GM19240 (cell line): ENCODE measurements around the gene ZDHHC19.
A peak's percentile ranks its signal among the peaks of the same experiment; 100 is the strongest.
"Not testable (repeated sequence)": the region's sequence is repeated elsewhere in the genome, so short reads cannot be mapped to it uniquely, and the experiment has no call there.

ENCODE experiments used
- DNase-seq: peaks from one replicate; pipeline ENCODE4 v3.0.0; 2011; ENCODE audit warnings: low spot score; ENCODE audit not compliant: insufficient read length

Gene ZDHHC19

GRCh38 chr3:196179380-196180308 lies 31.6 kb downstream of the ZDHHC19 start:
- DNase-seq, result peak; percentile 65

- no peak for DNase-seq
These were observed 32.2 kb downstream of the ZDHHC19 start for GRCh38 chr3:196178993-196179379.

- DNase-seq, result no peak
These were observed 33.2 kb downstream of the ZDHHC19 start for GRCh38 chr3:196177967-196178366.

- no peak for DNase-seq
These were observed 33.6 kb downstream of the ZDHHC19 start for GRCh38 chr3:196177567-196177966.

- DNase-seq, result no peak
These were observed 35.5 kb downstream of the ZDHHC19 start for GRCh38 chr3:196175722-196176121.

GRCh38 chr3:196175116-196175625 lies 36.0 kb downstream of the ZDHHC19 start:
- DNase-seq, result no peak

- no peak for DNase-seq
These were observed 36.5 kb downstream of the ZDHHC19 start for GRCh38 chr3:196174652-196175051.

GRCh38 chr3:196170296-196170695 lies 40.9 kb downstream of the ZDHHC19 start:
- not testable (repeated sequence) for DNase-seq

- no peak for DNase-seq
These were observed 41.4 kb downstream of the ZDHHC19 start for GRCh38 chr3:196169836-196170240.

GRCh38 chr3:196168808-196169391 lies 42.3 kb downstream of the ZDHHC19 start:
- no peak for DNase-seq

GRCh38 chr3:196166741-196167140 lies 44.5 kb downstream of the ZDHHC19 start:
- DNase-seq, result no peak

- DNase-seq, result no peak
These were observed 45.4 kb downstream of the ZDHHC19 start for GRCh38 chr3:196165850-196166249.

GRCh38 chr3:196165006-196165575 lies 46.1 kb downstream of the ZDHHC19 start:
- DNase-seq, result not testable (repeated sequence)

GRCh38 chr3:196164576-196164975 lies 46.6 kb downstream of the ZDHHC19 start:
- no peak for DNase-seq

- no peak for DNase-seq
These were observed 47.3 kb downstream of the ZDHHC19 start for GRCh38 chr3:196163666-196164493.

GRCh38 chr3:196163212-196163611 lies 48.0 kb downstream of the ZDHHC19 start:
- no peak for DNase-seq

- DNase-seq, result no peak
These were observed 48.5 kb downstream of the ZDHHC19 start for GRCh38 chr3:196162679-196163078.

- peak; percentile 79 for DNase-seq
These were observed 51.0 kb downstream of the ZDHHC19 start for GRCh38 chr3:196159952-196160804.

GRCh38 chr3:196159526-196159925 lies 51.7 kb downstream of the ZDHHC19 start:
- DNase-seq, result no peak

GRCh38 chr3:196156160-196156559 lies 55.0 kb downstream of the ZDHHC19 start:
- DNase-seq, result no peak
